ENCODE data around the gene PITRM1.

Gene PITRM1

GRCh38 chr10:3163879-3164278, 8.7 kb downstream of the PITRM1 start:
- no peak for DNase-seq

GRCh38 chr10:3162533-3162932, 10.0 kb downstream of the PITRM1 start:
- DNase-seq, result no peak

- DNase-seq, result no peak
Measured at GRCh38 chr10:3159152-3159551, 13.4 kb downstream of the PITRM1 start.

GRCh38 chr10:3154666-3155065, 17.9 kb downstream of the PITRM1 start:
- DNase-seq, result no peak

GRCh38 chr10:3152566-3152935, 20.0 kb downstream of the PITRM1 start:
- DNase-seq, result no peak

- DNase-seq, result no peak
Measured at GRCh38 chr10:3151889-3152565, 20.6 kb downstream of the PITRM1 start.

- DNase-seq, result no peak
Measured at GRCh38 chr10:3150961-3151360, 21.6 kb downstream of the PITRM1 start.

- DNase-seq, result no peak
Measured at GRCh38 chr10:3150366-3150765, 22.2 kb downstream of the PITRM1 start.

- DNase-seq, result no peak
Measured at GRCh38 chr10:3149918-3150317, 22.7 kb downstream of the PITRM1 start.

GRCh38 chr10:3148994-3149393, 23.6 kb downstream of the PITRM1 start:
- DNase-seq, result no peak

- DNase-seq, result no peak
Measured at GRCh38 chr10:3148041-3148440, 24.5 kb downstream of the PITRM1 start.

- DNase-seq, result no peak
Measured at GRCh38 chr10:3147117-3147820, 25.3 kb downstream of the PITRM1 start.

- no peak for DNase-seq
Measured at GRCh38 chr10:3146289-3146688, 26.3 kb downstream of the PITRM1 start.

- no peak for DNase-seq
Measured at GRCh38 chr10:3145366-3145765, 27.2 kb downstream of the PITRM1 start.

- DNase-seq, result no peak
Measured at GRCh38 chr10:3143791-3144434, 28.7 kb downstream of the PITRM1 start.

GRCh38 chr10:3143366-3143765, 29.2 kb downstream of the PITRM1 start:
- DNase-seq, result no peak

GRCh38 chr10:3142146-3142875, 30.3 kb downstream of the PITRM1 start:
- no peak for DNase-seq

- DNase-seq, result no peak
Measured at GRCh38 chr10:3141351-3142005, 31.1 kb downstream of the PITRM1 start.

GRCh38 chr10:3140280-3140679, 32.3 kb downstream of the PITRM1 start:
- DNase-seq, result no peak

- no peak for DNase-seq
Measured at GRCh38 chr10:3139216-3139910, 33.2 kb downstream of the PITRM1 start.

GRCh38 chr10:3137958-3138726, 34.4 kb downstream of the PITRM1 start:
- no peak for DNase-seq
